ENCODE results near the gene PYGO2. TPM values are rescaled to one million over a fixed set of nuclear protein-coding genes. Genes with fewer than 3 reads are reported as not detected.

PYGO2 gene
- total and polyA plus RNA-seq, 2 of the 8 experiments (the other 6 are each of a cell fraction or from before 2014, with no cell fraction given), result 31.0 to 31.6 TPM

- Histone ChIP-seq H3K4me2 (ENCODE audit: insufficient read depth in 1 of 2, low read depth in 2 of 2, low read length in 2 of 2) (no peak overlapping the region), H3K23ac (ENCODE audit: insufficient read length) (no peak overlapping the region), H4K5ac (ENCODE audit: insufficient read length, low read depth, low read length) (no peak overlapping the region), H2BK120ac (replicated peaks; ENCODE audit: low read depth, low read length) (no peak overlapping the region), H2BK15ac (ENCODE audit: low read length) (no peak overlapping the region), H3K14ac (ENCODE audit: insufficient read length) (no peak overlapping the region), H2AK5ac (ENCODE audit: low read depth, low read length) (no peak overlapping the region), H2BK20ac (ENCODE audit: low read length) (no peak overlapping the region), H3K56ac (replicated peaks; ENCODE audit: insufficient read length, low read depth, low read length) (no peak overlapping the region), H4K91ac (replicated peaks; ENCODE audit: insufficient read length, low read length) (no peak overlapping the region), H3K18ac (ENCODE audit: extremely low read depth, low read length) (no peak overlapping the region), H3K4me3 (ENCODE audit: extremely low read depth in 1 of 4, insufficient read depth in 2 of 4, low read depth in 3 of 4, low read length in 4 of 4) (no peak overlapping the region), H3K9ac (replicated peaks in 1 of 4; ENCODE audit: extremely low read depth in 1 of 4, low read depth in 3 of 4, low read length in 3 of 4) (no peak overlapping the region), H2AFZ (ENCODE audit: low read length) (no peak overlapping the region), H3K4ac (replicated peaks; ENCODE audit: insufficient read length, low read depth, low read length) (no peak overlapping the region), H3K79me1 (ENCODE audit: low read depth, low read length) (no peaks in the 10 kb centered on the region), H3K23me2 (ENCODE audit: low read depth, low read length) (no peaks in the 10 kb centered on the region), H3K79me2 (ENCODE audit: control insufficient read depth in 1 of 2, insufficient read depth in 2 of 2, low read length in 2 of 2) (no peaks in the 10 kb centered on the region), H4K8ac (ENCODE audit: extremely low read depth, insufficient read depth, low read length) (no peak overlapping the region), H2BK12ac (ENCODE audit: low read depth, low read length) (no peak overlapping the region), H3K4me1 (replicated peaks in 1 of 4; ENCODE audit: control insufficient read depth in 3 of 4, insufficient read depth in 4 of 4, low read length in 3 of 4) (no peaks in the 10 kb centered on the region), H3K36me3 (ENCODE audit: control insufficient read depth in 2 of 4, insufficient read depth in 4 of 4, low read length in 3 of 4) (no peaks in the 10 kb centered on the region), H3K9me3 (ENCODE audit: insufficient read depth in 2 of 2, low read depth in 1 of 2, low read length in 1 of 2) (peaks cover 9 to 14% of the 10 kb centered on the region in 2 experiments; a peak in 3 of 4 replicates), H3K27me3 (replicated peaks in 1 of 4; ENCODE audit: control insufficient read depth in 3 of 4, extremely low read depth in 1 of 4, insufficient read depth in 3 of 4, low read length in 3 of 4) (no peaks in the 10 kb centered on the region), H2BK5ac (ENCODE audit: low read depth, low read length) (no peak overlapping the region), H4K20me1 (replicated peaks in 1 of 2; ENCODE audit: control insufficient read depth in 1 of 2, insufficient read depth in 2 of 2, low read length in 2 of 2) (no peaks in the 10 kb centered on the region), H3K27ac (ENCODE audit: low read depth, low read length) (no peak overlapping the region)
- FAIRE-seq, result no peak
- no peak for TF ChIP-seq KDM5A (IDR thresholded peaks at IDR 0.05; ENCODE audit: low read length)
- no peak for TF ChIP-seq SAP30 (IDR thresholded peaks at IDR 0.05; ENCODE audit: insufficient read depth, insufficient replicate concordance, low read length)
- TF ChIP-seq TEAD4 (IDR thresholded peaks at IDR 0.05; ENCODE audit: low read depth, low read length), result no peak
- TF ChIP-seq POLR2AphosphoS5 (IDR thresholded peaks at IDR 0.05; ENCODE audit: low read depth, low read length), result no peak
- TF ChIP-seq E2F6 (IDR thresholded peaks at IDR 0.05), result no peak
- TF ChIP-seq EGR1 (IDR thresholded peaks at IDR 0.05; ENCODE audit: borderline replicate concordance, low read depth, low read length), result no peak
- TF ChIP-seq SIN3A (conservative IDR thresholded peaks at IDR 0.05 in 1 of 2, IDR thresholded peaks at IDR 0.05 in 1 of 2; ENCODE audit: low read depth in 1 of 2, low read length in 2 of 2), result no peak
- TF ChIP-seq FOSL1 (IDR thresholded peaks at IDR 0.05; ENCODE audit: insufficient read depth, low read depth, low read length), result no peak
- TF ChIP-seq NRF1 (IDR thresholded peaks at IDR 0.05; ENCODE audit: low read depth, low read length), result no peak
- TF ChIP-seq CTBP2 (IDR thresholded peaks at IDR 0.05; ENCODE audit: borderline replicate concordance, insufficient read depth, insufficient read length, low read length), result no peak
- TF ChIP-seq BRCA1 (IDR thresholded peaks at IDR 0.05; ENCODE audit: low read depth, low read length), result no peak
- TF ChIP-seq TAF1 (IDR thresholded peaks at IDR 0.05; ENCODE audit: low read depth, low read length), result no peak
- no peak for TF ChIP-seq JUND (IDR thresholded peaks at IDR 0.05; ENCODE audit: low read length)
- TF ChIP-seq RXRA (IDR thresholded peaks at IDR 0.05; ENCODE audit: insufficient read depth, low read depth, low read length), result no peak
- no peak for TF ChIP-seq SP2 (IDR thresholded peaks at IDR 0.05; ENCODE audit: low read length)
- CTCF ChIA-PET (ENCODE audit: partially characterized antibody), result interaction anchor here (1.6 kb wide), 1 partner anchor 351 kb away, joined by 3 read pairs; no protein-coding TSS in a partner anchor
- POLR2A ChIA-PET (ENCODE audit: partially characterized antibody), result no interaction called here
- no peak for DNase-seq (ENCODE audit: low read depth in 1 of 2, low spot score in 2 of 2)
- 82% methylated on average over 5 of the region's 5 CpGs; no CpG with 5 or more reads in 1 of the 2 experiments for WGBS, 2 experiments (ENCODE audit: extremely low coverage in 1 of 2, insufficient coverage in 1 of 2, insufficient read length in 1 of 2, insufficient replicate concordance in 2 of 2, low coverage in 1 of 2, low lambda C conversion rate in 2 of 2, missing lambda C conversion rate in 1 of 2)
These were observed 50.7 kb downstream of the PYGO2 start for GRCh38 chr1:154910851-154911250.

Data from H1 (cell line).